SK-N-MC (cell line): ENCODE measurements around the gene GLRX5.

Experiments used
- EZH2 ChIP-seq: fragments of 200-600 bp; sonication (generic); IDR thresholded peaks from one replicate; pipeline ENCODE4 v1.6.1; 2017; ENCODE audit warnings: antibody characterized with exemption
- POLR2AphosphoS5 ChIP-seq: IDR thresholded peaks from 2 replicates; pipeline ENCODE4 v1.6.1; 2012; ENCODE audit warnings: mild to moderate bottlenecking, low read depth, low read length, borderline replicate concordance

GRCh38 chr14:95516554-95517181 is 18.2 kb upstream of the GLRX5 start, which contains the start of gene SYNE3:
- no peak for TF ChIP-seq POLR2AphosphoS5
- TF ChIP-seq EZH2: no peak
